HEK293 (cell line): ENCODE results near the gene INSM2.

Source experiments
- CTCF ChIA-PET: fragments of 350-600 bp; formaldehyde crosslinking; extraction: SDS; loops from one replicate; lab custom pipeline; 2021; ENCODE audit warnings: antibody characterized with exemption; lab: Yijun Ruan, JAX
- POLR2A ChIA-PET: fragments of 300-600 bp; formaldehyde crosslinking; extraction: SDS; loops from one replicate; lab custom pipeline; 2020; ENCODE audit warnings: antibody characterized with exemption, inconsistent platforms; lab: Yijun Ruan, JAX
- H3K27ac ChIP-seq: fragments of 200-500 bp; sonication (Bioruptor generic); 2 replicates; pipeline ENCODE4 v1.5.1; 2014; ENCODE audit warnings: low read depth, low read length, control low read depth, inconsistent platforms; ENCODE audit errors: extremely low read depth
- H3K36me3 ChIP-seq, 2 experiments: fragments of 200-500 bp in 1 of 2; sonication (Bioruptor generic) in 1 of 2; 1 replicate in 1 of 2; 2 replicates in 1 of 2; pipeline ENCODE4 v1.5.1; 2014 to 2017; ENCODE audit warnings: inconsistent platforms in 2 of 2, low read length in 2 of 2; ENCODE audit not compliant: control insufficient read depth in 2 of 2, insufficient read depth in 1 of 2
- H3K4me1 ChIP-seq: fragments of 200-500 bp; sonication (Bioruptor generic); 2 replicates; pipeline ENCODE4 v1.5.1; 2014; ENCODE audit warnings: mild to moderate bottlenecking, low read length, inconsistent platforms; ENCODE audit not compliant: control insufficient read depth, insufficient read depth
- H3K4me3 ChIP-seq: 2 replicates; pipeline ENCODE4 v1.5.1; 2011; ENCODE audit warnings: low read depth, mild to moderate bottlenecking, control low read depth, low read length, moderate library complexity
- H3K9me3 ChIP-seq: fragments of 200-500 bp; sonication (Bioruptor generic); 2 replicates; pipeline ENCODE4 v1.5.1; 2014; ENCODE audit warnings: low read depth, low read length, inconsistent platforms; ENCODE audit not compliant: control insufficient read depth, insufficient read depth
- CTCF ChIP-seq: fragments of 450-650 bp; formaldehyde crosslinking; IDR thresholded peaks from 2 replicates; pipeline ENCODE4 v1.5.1; 2016; ENCODE audit warnings: missing biosample characterization, missing genetic modification characterization
- IKZF3 ChIP-seq: fragments of 450-650 bp; IDR thresholded peaks from 2 replicates; pipeline ENCODE4 v1.5.0; 2018; ENCODE audit warnings: missing biosample characterization, mild to moderate bottlenecking, missing genetic modification characterization, moderate library complexity
- KLF8 ChIP-seq: fragments of 450-650 bp; formaldehyde crosslinking; IDR thresholded peaks from 2 replicates; pipeline ENCODE4 v1.5.1; 2016; ENCODE audit warnings: missing biosample characterization, missing genetic modification characterization
- MYNN ChIP-seq: fragments of 450-650 bp; formaldehyde crosslinking; IDR thresholded peaks from 2 replicates; pipeline ENCODE4 v1.5.1; 2016; ENCODE audit warnings: missing biosample characterization, missing genetic modification characterization, borderline replicate concordance
- RBAK ChIP-seq: fragments of 450-650 bp; formaldehyde crosslinking; IDR thresholded peaks from 2 replicates; pipeline ENCODE4 v1.5.1; 2016; ENCODE audit warnings: missing biosample characterization, missing genetic modification characterization
- REPIN1 ChIP-seq: fragments of 450-650 bp; formaldehyde crosslinking; IDR thresholded peaks from 2 replicates; pipeline ENCODE4 v1.5.1; 2017; ENCODE audit warnings: missing biosample characterization, missing genetic modification characterization, low read depth
- SCRT1 ChIP-seq: fragments of 450-650 bp; formaldehyde crosslinking; IDR thresholded peaks from 2 replicates; pipeline ENCODE4 v1.5.1; 2016; ENCODE audit warnings: missing biosample characterization, missing genetic modification characterization, borderline replicate concordance
- SP3 ChIP-seq: fragments of 450-650 bp; formaldehyde crosslinking; IDR thresholded peaks from 2 replicates; pipeline ENCODE4 v1.5.1; 2016; ENCODE audit warnings: missing biosample characterization, missing genetic modification characterization
- ZBTB20 ChIP-seq: fragments of 450-650 bp; formaldehyde crosslinking; IDR thresholded peaks from 2 replicates; pipeline ENCODE4 v1.5.1; 2016; ENCODE audit warnings: missing biosample characterization, missing genetic modification characterization
- ZBTB8A ChIP-seq: fragments of 450-650 bp; formaldehyde crosslinking; IDR thresholded peaks from 2 replicates; pipeline ENCODE4 v1.5.1; 2016; ENCODE audit warnings: missing biosample characterization, missing genetic modification characterization
- ZEB2 ChIP-seq: fragments of 450-650 bp; formaldehyde crosslinking; IDR thresholded peaks from 2 replicates; pipeline ENCODE4 v1.5.1; 2016; ENCODE audit warnings: missing biosample characterization, missing genetic modification characterization
- ZNF146 ChIP-seq: fragments of 450-650 bp; formaldehyde crosslinking; IDR thresholded peaks from 2 replicates; pipeline ENCODE4 v1.5.1; 2016; ENCODE audit warnings: missing biosample characterization, missing genetic modification characterization
- ZNF335 ChIP-seq: fragments of 450-650 bp; formaldehyde crosslinking; conservative IDR thresholded peaks from 2 replicates; pipeline ENCODE4 v1.5.1; 2016; ENCODE audit warnings: missing biosample characterization, missing genetic modification characterization
- ZNF366 ChIP-seq: fragments of 450-650 bp; formaldehyde crosslinking; conservative IDR thresholded peaks from 2 replicates; pipeline ENCODE4 v1.5.1; 2016; ENCODE audit warnings: missing biosample characterization, missing genetic modification characterization
- ZNF501 ChIP-seq: fragments of 450-650 bp; formaldehyde crosslinking; IDR thresholded peaks from 2 replicates; pipeline ENCODE4 v1.5.1; 2016; ENCODE audit warnings: missing biosample characterization, missing genetic modification characterization
- ZNF623 ChIP-seq: fragments of 450-650 bp; formaldehyde crosslinking; IDR thresholded peaks from 2 replicates; pipeline ENCODE4 v1.5.1; 2016; ENCODE audit warnings: missing biosample characterization, missing genetic modification characterization
- ZNF639 ChIP-seq: fragments of 450-650 bp; formaldehyde crosslinking; IDR thresholded peaks from 2 replicates; pipeline ENCODE4 v1.5.1; 2016; ENCODE audit warnings: missing biosample characterization, missing genetic modification characterization
- ZNF677 ChIP-seq: fragments of 450-650 bp; IDR thresholded peaks from 2 replicates; pipeline ENCODE4 v1.5.0; 2018; ENCODE audit warnings: missing biosample characterization, mild to moderate bottlenecking, missing genetic modification characterization, moderate library complexity
- TF ChIP-seq, protein P1 (sequence below): fragments of 450-650 bp; formaldehyde crosslinking; IDR thresholded peaks from 2 replicates; pipeline ENCODE4 v1.5.1; 2016; ENCODE audit warnings: missing biosample characterization, missing genetic modification characterization
- TF ChIP-seq, protein P2 (sequence below): fragments of 450-650 bp; formaldehyde crosslinking; IDR thresholded peaks from 2 replicates; pipeline ENCODE4 v1.5.1; 2016; ENCODE audit warnings: missing biosample characterization, missing genetic modification characterization

The INSM2 gene

DNA sequence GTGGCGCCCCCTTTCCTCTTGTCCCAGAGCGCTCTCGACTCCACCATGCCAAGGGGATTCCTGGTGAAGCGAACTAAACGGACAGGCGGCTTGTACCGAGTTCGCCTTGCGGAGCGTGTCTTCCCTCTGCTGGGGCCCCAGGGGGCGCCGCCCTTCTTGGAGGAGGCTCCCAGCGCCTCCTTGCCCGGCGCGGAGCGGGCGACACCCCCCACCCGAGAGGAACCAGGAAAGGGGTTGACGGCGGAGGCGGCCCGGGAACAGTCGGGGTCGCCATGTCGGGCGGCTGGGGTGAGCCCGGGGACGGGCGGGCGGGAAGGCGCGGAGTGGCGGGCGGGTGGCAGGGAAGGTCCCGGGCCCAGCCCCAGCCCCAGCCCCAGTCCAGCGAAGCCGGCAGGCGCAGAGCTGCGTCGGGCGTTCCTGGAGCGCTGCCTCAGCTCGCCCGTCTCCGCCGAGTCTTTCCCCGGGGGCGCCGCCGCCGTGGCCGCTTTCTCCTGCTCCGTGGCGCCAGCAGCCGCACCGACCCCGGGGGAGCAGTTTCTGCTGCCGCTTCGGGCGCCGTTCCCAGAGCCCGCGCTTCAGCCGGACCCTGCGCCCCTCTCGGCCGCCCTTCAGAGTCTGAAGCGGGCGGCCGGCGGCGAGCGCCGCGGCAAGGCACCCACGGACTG is 376 bp downstream of the INSM2 start:
- H3K27ac ChIP-seq, result no peak overlapping the region
- ChIA-PET CTCF (interaction anchor here (0.6 to 1.1 kb wide), 5 partner anchors 129 to 927 kb away, joined by 3 to 4 read pairs (median 3); partner anchors contain the start of gene NFKBIA), POLR2A (no interaction called here)
- H3K4me3 ChIP-seq, result peak overlapping the region; percentile 50
- no peaks in the 10 kb centered on the region for H3K9me3 ChIP-seq
- peaks cover 4% of the 10 kb centered on the region; the same call in 1 of the 2 replicates for H3K4me1 ChIP-seq
- H3K36me3 ChIP-seq, result no peaks in the 10 kb centered on the region; a peak in 1 of 3 replicates
- TF ChIP-seq ZBTB8A (tag by site-specific recombination) (peak; percentile 77), ZNF639 (0 out of 2 replicates have a peak, but pooled peaks have one; percentile 37), ZNF677 (no peak), IKZF3 (peak; percentile 49; the same call in 1 of the 2 replicates), ZNF501 (tag by site-specific recombination) (no peak), REPIN1 (tag by site-specific recombination) (no peak), ZNF623 (tag by site-specific recombination) (no peak), SCRT1 (tag by site-specific recombination) (no peak), KLF8 (tag by site-specific recombination) (peak; percentile 23; the same call in 1 of the 2 replicates), MYNN (tag by site-specific recombination) (no peak), ZEB2 (peak; percentile 14; the same call in 1 of the 2 replicates), CTCF (tag by site-specific recombination) (peak; percentile 47), ZNF366 (tag by site-specific recombination) (no peak), ZBTB20 (tag by site-specific recombination) (peak; percentile 93), RBAK (tag by site-specific recombination) (no peak), SP3 (tag by site-specific recombination) (0 out of 2 replicates have a peak, but pooled peaks have one; percentile 62), ZNF335 (tag by site-specific recombination) (peak; percentile 76), ZNF146 (tag by site-specific recombination) (no peak)
- TF ChIP-seq, protein P1, sequence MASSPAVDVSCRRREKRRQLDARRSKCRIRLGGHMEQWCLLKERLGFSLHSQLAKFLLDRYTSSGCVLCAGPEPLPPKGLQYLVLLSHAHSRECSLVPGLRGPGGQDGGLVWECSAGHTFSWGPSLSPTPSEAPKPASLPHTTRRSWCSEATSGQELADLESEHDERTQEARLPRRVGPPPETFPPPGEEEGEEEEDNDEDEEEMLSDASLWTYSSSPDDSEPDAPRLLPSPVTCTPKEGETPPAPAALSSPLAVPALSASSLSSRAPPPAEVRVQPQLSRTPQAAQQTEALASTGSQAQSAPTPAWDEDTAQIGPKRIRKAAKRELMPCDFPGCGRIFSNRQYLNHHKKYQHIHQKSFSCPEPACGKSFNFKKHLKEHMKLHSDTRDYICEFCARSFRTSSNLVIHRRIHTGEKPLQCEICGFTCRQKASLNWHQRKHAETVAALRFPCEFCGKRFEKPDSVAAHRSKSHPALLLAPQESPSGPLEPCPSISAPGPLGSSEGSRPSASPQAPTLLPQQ, result 0 out of 2 replicates have a peak, but pooled peaks have one; percentile 7
- TF ChIP-seq, protein P2, sequence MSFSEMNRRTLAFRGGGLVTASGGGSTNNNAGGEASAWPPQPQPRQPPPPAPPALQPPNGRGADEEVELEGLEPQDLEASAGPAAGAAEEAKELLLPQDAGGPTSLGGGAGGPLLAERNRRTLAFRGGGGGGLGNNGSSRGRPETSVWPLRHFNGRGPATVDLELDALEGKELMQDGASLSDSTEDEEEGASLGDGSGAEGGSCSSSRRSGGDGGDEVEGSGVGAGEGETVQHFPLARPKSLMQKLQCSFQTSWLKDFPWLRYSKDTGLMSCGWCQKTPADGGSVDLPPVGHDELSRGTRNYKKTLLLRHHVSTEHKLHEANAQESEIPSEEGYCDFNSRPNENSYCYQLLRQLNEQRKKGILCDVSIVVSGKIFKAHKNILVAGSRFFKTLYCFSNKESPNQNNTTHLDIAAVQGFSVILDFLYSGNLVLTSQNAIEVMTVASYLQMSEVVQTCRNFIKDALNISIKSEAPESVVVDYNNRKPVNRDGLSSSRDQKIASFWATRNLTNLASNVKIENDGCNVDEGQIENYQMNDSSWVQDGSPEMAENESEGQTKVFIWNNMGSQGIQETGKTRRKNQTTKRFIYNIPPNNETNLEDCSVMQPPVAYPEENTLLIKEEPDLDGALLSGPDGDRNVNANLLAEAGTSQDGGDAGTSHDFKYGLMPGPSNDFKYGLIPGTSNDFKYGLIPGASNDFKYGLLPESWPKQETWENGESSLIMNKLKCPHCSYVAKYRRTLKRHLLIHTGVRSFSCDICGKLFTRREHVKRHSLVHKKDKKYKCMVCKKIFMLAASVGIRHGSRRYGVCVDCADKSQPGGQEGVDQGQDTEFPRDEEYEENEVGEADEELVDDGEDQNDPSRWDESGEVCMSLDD, result 0 out of 2 replicates have a peak, but pooled peaks have one; percentile 27
